Glomerular endothelial cell (primary cell): Measurements from ENCODE around the gene ASB8. TPM values are rescaled to one million over a fixed set of nuclear protein-coding genes. Genes with fewer than 3 reads are reported as not detected.

ENCODE experiments used
- DNase-seq: peaks from one replicate; pipeline ENCODE4 v3.0.0-alpha.2; 2011; ENCODE audit warnings: low read depth, low spot score; ENCODE audit errors: extremely low read depth
- total RNA-seq: library from RNA; depleted of rRNA; stranded (reverse); fragments of >200 nt; gene quantifications from 2 replicates; pipeline ENCODE4 v1.2.3, GENCODE V29; 2015

The ASB8 gene
- total RNA-seq, 1 donor from 2014 or later: 22.6 TPM

- no peak for DNase-seq
These were observed 50.4 kb downstream of the ASB8 start for GRCh38 chr12:48106681-48107613.

DNA sequence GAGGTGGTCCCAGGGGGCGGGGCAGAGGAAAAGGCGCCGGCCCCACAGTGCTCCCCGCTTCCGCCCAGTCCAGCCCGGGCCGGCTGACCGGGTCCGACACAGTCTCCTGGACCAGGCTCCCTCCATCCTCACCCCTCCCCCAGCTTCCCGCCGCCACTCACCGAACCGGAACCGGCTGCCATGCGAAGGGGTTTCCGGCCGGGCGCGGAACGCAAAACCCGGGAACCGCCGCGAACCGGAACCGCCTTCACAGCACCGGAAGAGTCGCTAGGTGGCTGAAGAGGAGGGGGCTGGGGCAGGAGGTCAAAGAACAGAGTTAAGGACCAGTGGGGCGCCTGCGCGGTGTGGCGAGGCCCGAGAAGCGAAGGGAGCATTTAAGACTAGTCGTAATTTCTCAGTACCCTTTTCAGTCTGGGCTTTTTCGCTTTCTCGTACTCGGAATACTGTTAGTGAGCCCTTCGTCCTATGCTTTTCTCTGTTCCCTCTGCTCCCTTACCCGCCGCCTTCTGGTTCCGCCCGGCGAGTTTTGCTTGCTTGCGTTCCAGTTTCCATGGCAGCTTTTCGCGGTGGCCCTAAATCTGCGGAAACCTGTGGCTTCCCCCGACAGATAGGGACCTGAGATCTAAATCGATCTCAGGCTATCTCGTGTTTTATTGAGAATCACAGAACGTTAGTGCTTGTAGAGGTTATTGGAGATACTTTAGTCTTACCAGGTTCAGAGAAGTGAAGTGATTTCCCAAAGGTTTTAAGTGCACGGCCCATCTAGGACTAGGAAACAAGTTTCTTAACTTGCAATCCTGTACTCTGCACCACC is 51.2 kb downstream of the ASB8 start, which contains the start of gene SENP1:
TSS of gene SENP1 (minus strand) at position 213 of the 814 bp plus-strand sequence. CDS start 4,607 bp downstream, outside the sequence.
- peak; percentile 64 for DNase-seq

GRCh38 chr12:48105321-48105866 is 51.9 kb downstream of the ASB8 start:
- no peak for DNase-seq

- DNase-seq: no peak
These were observed 52.8 kb downstream of the ASB8 start for GRCh38 chr12:48104531-48104930.

Other genes starting within 250 kb of the ASB8 start
- gene TMEM106C, start 193.9 kb downstream of the ASB8 start, total RNA-seq: 27.9 and 44.5 TPM in 2 replicates
- gene COL2A1, start 153.0 kb downstream of the ASB8 start, total RNA-seq: not detected in 2 replicates
- 12.7 and 12.9 TPM in 2 replicates for gene SENP1, start 51.4 kb downstream of the ASB8 start, total RNA-seq
- 46.5 and 53.8 TPM in 2 replicates for gene PFKM, start 38.2 kb downstream of the ASB8 start, total RNA-seq
- gene CCDC184, start 26.1 kb upstream of the ASB8 start, total RNA-seq: 0.41 TPM in 1 of 2 replicates, not detected in the other
- gene OR10AD1, start 45.8 kb upstream of the ASB8 start, total RNA-seq: not detected in 2 replicates
- gene ZNF641, start 193.4 kb upstream of the ASB8 start, total RNA-seq: 1.3 and 1.9 TPM in 2 replicates